NCI-H1694 (cell line): ENCODE measurements around the gene PODN.

Source experiments
- DNase-seq: peaks from one replicate; lab custom pipeline; 2025; lab: John Stamatoyannopoulos, UW

The PODN gene

DNA sequence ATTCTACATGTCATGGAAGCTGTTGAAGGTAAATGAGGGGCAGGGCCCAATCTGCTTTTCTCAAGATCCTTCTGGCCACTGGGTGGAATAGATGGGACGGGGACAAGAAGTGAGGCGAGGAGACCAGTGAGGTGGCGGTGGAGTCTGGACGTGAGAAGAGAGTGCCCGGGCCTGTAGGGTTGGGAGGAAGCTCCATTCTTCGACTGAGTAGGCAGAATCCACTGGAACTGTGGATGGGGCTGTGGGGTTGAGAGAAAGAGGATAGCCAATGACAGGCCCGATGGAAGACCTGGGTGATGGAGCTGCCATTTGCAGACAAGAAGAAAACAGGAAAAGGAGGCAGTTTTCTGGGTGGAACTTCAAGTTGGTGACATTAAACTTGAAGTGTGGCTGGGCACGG is 70.2 kb downstream of the PODN start:
- DNase-seq: no peak

GRCh38 chr1:53133261-53134041 is 71.4 kb downstream of the PODN start:
- DNase-seq: no peak

GRCh38 chr1:53134042-53134485 is 72.1 kb downstream of the PODN start:
- no peak for DNase-seq
